ENCODE measurements around the gene CPD.
"Not testable (repeated sequence)": the region's sequence is repeated elsewhere in the genome, so short reads cannot be mapped to it uniquely, and the experiment has no call there.

CPD gene

DNA sequence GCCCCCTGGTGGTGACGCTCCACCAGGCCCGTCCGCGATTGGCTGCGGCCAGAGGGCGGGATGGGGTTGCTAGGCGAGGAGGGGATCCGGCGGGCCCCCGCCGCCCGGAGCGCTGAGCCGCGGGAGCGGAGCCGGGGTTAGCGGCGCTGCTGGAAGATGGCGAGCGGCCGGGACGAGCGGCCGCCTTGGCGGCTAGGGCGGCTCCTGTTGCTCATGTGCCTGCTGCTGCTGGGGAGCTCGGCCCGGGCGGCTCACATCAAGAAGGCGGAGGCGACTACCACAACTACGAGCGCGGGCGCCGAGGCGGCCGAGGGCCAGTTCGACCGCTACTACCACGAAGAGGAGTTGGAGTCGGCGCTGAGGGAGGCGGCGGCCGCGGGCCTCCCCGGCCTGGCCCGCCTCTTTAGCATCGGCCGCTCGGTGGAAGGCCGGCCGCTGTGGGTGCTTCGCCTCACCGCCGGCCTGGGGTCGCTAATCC is at the start of gene CPD:
Gene CPD, plus strand, starts transcription at position 103 of the 478 bp plus-strand sequence. Its CDS starts 54 bp downstream, at position 157.
- peak; percentile 96 for DNase-seq

DNA sequence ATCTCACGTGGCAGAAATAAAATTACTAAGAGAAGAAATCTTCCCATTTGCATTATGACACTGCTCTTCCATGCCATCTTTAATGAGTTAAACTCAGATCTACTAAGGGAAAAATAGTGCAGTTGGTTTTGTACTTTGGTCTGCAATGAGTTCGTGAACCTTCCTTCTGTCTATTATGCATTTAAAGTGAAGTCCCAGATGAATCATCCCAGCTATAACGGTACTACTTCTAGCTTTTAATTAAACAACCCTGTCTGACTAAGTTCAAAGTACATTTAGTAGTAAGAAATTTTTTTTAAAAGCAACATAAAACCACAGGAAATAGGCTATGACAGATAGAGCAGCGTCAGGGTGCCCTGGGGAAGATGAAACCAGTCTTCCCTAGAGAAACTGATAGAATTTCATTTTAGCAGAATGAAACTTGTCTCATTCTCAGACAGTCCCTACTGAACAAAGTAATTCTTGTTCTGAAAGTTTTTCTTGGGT is 46.6 kb upstream of the CPD start:
- peak; percentile 75 for DNase-seq

DNA sequence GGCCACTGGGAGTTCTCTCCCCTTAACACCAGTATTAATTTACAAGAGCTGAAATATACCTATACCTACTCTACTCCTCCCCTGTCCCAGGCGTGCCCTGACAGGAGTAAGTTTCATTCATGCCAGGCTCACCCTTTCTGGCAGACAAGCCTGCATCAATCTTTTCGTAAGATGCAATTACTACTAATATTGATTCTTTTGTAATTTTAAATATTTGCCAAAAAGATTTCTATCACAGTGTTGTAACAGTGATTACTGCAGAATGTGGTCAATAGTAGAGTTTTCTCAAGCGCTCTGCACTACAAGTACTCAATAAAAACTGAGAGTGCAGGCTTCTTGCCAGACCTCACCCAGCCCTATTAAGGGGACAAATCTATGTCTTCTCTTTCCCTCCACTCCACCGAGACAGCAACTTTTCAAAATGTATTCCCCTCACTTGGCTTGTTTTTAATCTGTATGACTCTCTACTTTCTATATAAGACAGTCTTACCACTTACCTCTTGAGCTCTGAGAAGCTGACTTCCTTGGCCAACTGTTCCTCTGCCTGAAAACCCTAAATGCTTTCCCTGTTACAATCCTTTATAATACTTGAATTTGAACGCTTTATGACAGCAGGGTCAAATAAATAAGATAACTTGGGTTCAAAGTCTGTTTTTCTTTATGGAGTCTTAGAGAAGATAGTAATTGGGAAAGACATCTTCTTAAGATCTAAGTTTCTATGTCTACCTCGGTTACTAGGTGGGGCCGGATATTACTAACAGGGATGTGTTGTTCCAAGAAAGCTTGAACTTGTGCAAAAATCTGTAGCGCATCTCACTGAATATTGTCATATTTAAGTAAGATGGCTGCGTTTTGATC is 45.0 kb upstream of the CPD start, which contains the start of gene TMIGD1:
Gene TMIGD1, minus strand, starts transcription at position 555 of the 858 bp plus-strand sequence. CDS start 1,924 bp downstream, outside the sequence.
- DNase-seq, result no peak

DNA sequence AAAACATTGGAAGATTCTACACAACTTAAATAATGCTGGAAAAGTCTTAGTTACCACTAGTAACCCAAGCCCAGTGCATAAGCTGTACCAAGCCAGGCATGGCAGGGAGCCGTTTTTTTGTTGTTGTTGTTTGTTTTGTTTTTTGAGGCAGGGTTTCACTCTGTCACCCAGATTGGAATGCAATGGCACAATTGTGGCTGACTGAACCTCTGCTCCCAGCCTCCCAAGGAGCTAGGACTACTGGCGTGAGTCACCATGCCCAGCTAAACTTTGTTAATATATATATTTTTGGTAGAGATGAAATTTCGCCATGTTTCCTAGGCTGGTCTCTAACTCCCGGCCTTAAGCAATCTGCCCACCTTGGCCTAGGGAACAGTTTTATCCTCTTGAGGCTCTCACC is 44.3 kb upstream of the CPD start:
- no peak for DNase-seq

DNA sequence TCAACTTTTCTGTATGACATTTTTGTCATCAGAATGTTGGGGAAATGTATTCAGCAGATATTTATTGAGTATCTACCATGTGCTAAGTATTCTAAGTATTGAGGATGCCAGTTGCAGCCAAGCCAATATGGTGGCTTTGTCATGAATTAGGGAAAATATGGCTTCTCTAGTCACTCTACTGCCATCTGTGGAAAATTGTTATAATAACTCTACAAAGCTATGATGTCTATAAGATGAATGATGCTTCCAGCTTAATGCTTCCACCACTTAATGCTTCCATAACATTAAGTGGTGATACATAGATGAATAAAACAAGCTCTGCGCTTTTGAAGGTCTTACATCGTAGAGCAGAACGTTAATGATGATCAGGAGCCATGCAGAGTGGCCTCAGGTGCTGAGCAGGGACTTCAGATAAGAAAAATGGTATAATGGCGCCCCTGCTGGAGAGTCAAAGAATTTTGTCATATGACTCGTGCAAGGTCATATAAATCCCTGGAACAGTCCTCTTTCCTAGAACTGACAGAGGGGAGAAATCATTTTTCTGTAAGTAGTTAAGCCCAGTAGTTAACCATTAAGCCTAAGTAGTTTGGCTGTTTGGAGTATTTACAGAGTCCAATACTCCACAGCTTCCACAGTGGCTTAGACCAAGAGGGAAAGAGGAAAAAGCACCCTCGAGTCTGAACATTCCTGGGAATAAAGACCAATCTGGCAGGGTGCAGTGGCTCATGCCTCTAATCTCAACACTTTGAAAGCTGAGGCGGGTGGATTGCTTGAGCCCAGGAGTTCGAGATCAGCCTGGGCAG is 42.2 kb upstream of the CPD start:
- DNase-seq, result peak; percentile 80

DNA sequence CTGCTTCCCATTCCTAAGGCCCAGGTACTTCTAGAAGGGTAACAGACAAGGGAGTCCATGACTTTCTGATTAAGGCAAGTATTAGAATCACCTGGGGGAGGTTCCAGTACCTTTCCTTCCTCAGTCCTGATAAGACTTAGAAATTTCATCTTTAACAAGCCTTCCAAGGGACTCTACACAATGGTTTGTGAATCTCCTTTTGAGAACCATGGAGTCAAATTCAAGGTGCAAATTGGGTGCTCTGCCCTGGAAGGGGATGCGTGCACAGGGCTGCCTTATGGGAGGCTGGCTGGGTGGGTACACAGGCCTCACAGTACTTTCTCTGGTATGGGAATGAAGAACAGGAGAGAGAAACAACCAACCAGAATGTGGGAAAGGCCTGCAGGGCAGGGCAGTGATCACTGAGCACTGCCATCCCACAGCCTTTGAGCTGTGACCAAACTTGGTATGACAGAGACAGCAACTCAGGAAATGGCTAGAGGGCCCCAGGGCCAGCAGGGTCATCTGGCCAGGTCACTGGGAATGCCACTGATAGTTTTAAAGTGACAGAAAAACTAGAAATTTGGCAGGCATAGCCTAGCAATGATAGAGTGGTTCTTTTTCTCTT is 41.2 kb upstream of the CPD start:
- DNase-seq, result no peak

DNA sequence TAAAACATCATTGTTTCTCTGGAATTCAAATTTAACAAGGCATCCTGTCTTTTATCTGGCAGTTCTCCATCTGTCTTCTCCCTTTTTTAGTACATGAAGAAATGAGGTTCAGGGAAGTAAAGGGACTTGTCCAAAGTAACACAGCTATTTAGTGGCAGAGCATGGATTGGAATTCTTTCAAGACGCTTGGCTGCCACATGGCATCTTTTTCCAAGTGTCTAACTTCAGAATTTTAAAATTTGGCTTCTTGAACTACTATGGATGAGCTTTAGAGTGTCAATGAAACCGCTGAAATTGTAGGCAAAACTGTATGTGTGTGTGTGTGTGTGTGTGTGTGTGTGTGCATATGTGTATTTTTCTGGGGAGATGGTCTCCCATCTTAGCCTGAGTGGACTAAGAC is 39.6 kb upstream of the CPD start:
- no peak for DNase-seq

DNA sequence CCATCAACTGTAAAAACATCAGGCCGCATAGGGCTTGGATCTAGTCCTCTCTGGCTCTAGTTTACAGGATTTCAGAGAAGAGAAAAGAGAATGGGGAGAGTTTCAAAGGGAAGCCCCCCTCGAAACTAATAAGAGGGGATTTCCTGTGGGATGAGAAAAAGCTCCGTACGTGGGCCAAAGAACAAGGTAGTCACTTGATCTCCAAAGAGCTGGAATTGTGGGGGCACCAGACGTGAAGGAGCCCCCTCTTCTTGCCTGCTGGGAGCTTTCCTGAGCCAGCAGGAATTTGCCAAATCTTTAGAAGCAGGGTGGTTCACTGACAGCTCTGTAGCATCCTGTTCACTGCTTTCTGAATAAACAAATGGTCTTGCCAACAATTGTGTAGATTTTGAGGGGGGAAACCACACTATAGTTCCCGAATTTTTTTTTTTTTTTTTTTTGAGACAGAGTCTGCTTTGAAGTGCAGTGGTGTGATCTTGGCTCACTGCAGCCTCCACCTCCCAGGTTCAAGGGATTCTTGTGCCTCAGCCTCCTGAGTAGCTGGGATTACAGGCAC is 37.8 kb upstream of the CPD start:
- no peak for DNase-seq

DNA sequence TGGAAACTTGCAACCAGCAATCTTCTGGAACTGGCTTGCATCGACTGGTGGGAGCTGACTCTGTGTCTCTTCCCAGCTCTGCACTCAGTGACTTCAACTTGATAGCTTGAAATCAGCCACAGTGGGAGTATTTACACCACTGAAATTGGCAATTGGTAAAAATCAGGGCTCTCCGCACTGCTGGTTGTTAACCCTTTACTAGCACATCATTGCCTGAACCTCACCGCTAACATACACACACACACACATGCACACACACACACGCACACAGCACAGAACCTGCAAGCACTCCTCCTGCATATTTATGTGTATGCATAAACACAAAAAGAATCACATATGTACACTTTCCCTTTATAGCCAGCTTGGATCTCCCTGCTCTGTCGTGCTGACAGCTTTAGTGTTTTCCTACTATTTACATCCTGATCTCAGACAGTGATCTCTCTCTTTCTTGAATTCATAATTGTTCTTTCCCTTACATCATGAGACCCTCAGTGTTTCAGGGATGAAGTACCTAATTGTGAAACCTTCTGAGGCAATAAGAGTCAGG is 37.0 kb upstream of the CPD start:
- DNase-seq, result no peak

DNA sequence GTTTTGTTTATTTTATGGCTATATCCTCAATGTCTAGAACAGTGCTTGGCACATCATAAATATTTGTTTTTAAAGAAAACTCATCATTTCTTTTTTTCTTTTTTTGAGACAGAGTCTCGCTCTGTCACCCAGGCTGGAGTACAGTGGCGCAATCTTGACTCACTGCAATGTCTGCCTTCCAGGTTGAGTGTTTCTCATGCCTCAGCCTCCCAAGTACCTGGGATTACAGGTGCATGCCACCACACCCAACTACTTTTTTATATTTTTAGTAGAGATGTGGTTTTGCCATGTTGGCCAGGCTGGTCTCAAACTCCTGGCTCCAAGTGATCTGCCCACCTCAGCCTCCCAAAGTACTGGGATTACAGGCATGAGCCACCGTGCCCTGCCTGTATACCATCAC is 35.5 kb upstream of the CPD start:
- not testable (repeated sequence) for DNase-seq

DNA sequence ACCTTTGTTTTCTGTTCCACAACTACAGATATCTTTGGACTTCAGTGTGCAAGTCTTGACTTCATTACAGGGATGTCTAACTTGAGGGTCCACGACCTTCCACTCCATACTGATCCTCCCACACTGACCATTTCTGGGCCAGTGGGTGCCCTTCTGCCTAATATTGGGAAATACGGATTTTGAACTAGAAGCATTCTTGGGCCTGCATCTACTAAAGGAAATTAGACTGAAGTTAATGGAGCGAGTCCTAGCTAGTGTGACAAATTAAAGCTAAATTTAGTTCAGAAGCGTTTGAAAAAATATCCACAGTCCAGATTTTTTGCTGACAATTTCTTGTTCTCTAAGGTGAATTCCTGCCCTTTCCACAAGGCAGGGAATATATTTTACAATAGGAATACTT is 34.9 kb upstream of the CPD start:
- no peak for DNase-seq

DNA sequence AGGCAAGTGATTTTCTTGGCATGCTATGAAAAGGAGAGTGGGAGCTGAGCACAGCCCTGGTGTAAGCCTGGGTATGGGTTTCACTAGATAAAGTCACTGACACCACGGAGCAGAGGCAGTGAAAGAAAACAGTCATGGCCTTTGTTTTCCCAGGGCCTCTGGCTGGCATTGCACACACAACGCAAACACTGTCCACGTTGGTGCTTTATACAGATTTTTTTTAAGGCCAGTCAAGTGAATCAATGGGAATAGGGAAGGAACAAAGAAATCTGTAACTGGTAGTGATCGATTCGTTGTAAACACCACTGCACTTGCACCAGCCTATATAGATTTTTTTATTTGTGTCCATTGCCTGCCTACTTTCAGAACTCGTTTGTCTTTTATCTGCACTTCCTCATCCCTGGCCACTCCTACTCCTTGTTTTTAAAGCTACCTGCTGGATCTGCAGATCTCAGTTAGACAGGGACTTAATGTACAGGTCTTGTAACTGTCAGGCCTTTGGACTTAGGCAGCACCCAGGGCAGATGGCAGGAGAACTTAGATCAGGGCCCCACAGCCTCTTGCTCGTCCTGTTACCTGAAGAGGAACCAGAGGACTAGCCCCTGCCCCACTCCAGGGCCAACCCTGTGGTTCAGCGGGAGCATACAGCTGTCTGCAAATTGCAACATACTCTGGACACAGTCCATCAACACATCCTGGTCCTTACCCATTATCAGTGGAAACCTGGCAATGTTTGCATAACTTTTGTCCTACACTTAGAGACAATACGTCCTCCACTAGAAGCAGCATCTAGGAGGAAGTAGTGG is 34.2 kb upstream of the CPD start:
- DNase-seq, result no peak

DNA sequence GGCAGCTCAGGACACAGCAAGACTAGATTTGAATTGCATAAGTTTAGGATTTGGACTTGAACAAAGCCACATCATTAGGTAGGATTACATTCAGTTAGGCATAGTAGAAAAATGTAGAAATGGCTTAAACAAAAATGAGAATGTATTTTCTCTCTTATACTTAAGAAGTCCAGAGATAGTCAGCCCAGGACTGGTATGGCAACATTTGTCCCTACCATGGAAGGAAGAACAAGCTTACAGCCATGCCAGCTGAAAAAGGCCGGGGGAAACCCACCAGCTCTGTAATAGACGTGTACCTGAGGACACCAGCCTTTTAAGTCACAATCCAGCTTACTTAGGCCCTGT is 33.7 kb upstream of the CPD start:
- no peak for DNase-seq

DNA sequence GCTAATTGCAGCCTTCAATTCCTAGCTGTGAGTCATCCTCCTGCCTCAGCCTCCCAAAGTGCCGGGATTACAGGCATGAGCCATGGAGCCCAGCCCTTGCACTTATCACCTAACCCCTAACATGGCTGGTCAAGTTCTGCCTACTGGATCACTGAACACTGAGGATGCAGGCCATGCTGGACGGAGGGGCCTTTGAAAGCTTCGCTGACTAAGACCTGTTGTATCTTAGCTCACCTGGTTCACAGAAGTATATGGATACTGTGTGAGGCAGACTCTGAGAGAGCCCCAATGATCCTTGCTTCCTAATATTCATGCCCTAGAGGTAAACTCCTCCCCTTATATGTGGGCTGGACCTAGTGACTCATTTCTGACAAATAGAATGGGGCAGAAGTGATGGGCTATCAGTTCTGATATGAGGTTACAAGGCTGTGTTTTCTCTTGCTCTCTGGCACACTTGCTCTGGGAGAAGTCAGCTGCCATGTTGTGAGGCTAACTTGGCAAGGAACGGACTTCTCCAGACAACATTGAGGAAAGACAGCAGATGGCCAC is 33.1 kb upstream of the CPD start:
- DNase-seq, result no peak

DNA sequence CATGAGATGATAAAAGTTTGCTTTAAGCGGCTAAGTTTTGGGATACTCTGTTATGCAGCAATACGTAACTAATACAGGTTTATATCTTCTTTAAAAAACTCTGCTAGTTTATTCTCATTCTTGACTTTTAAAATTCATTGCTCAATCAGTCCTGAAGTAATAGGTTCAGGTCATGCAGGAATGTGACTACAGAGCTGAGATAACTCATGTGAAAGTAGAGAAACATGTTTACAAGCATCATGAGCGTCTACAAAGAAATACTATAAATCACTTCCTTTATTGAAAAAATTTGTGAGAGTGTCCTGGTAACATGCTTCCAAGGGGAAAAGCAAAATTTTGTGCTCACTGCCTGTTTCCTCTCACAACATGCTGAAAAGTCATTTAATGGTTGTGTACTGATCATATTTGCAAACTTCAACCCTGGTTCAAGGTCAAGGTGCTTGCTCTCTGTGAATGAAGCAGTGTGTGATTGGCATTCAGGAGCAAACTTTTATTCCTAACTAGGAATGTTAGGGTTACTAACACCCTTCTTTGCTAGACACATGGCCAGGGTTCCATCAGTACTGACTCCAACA is 32.4 kb upstream of the CPD start:
- DNase-seq, result no peak

DNA sequence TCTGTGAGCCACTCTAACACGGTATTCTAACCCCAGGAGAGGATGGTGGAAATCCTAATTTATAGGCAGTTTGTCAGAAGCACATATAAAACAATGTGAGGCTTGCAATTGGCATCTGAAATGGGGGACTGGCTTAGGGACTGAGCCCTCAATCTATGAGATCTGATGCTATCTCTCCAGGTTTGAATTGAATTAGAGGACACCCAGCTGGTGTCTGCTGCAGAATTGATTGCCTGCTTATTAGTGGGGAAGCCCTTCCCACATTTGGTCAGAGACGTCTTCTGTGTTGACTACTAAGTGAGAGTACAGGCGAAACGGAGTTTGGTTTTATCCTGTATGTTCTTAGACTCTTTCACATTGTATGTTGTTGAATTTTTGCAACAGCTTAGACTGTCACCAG is 31.2 kb upstream of the CPD start:
- DNase-seq, result no peak

DNA sequence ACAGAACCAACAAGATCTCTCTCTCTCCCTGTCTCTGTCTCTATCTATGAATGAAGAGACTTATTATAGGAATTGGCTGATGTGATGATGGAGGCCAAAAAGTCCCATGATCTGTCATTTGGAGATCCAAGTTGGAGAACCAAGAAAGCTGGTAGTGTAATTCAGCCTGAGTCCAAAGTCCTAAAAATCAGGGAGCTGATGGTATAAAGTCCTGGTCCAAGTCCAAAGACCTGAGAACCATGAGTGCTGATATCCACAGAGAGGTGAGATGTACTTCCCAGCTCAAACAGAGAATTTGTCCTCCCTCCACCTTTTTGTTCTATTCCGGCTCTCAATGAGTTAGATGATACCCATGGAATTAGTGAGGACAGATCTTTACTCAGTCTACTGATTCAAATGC is 29.5 kb upstream of the CPD start:
- DNase-seq, result no peak

DNA sequence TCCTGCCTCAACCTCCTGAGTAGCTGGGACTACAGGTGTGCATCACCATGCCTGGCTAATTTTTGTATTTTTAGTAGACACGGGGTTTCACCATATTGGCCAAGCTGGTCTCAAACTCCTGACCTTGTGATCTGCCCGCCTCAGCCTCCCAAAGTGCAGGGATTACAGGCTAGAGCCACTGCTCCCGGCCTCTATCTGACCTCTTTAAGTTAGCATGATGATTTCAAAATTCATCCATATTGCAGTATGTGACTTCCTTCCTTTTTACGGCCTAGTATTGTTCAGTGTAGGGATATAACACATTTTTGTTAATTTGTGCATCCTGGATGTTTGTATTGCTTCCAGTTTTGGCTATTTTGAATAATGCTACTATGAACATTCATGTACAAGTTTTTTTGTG is 27.5 kb upstream of the CPD start:
- DNase-seq, result not testable (repeated sequence)

DNA sequence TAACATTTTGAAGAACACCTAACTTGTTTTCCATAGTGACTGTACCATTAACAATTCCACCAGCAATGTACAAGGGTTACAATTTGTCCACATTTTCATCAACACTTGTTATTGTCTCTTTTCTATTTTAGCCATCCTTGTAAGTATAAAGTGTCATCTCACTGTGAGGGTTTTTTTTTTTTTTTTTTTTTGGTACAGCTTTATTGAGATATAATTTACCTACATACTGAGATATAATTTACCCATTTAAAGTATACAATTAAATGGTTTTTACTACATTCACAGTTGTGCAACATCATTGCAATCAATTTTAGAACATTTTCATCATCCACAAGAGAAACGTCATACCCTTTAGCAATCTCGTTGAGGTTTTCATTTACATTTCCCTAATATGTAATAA is 27.0 kb upstream of the CPD start:
- DNase-seq, result no peak

DNA sequence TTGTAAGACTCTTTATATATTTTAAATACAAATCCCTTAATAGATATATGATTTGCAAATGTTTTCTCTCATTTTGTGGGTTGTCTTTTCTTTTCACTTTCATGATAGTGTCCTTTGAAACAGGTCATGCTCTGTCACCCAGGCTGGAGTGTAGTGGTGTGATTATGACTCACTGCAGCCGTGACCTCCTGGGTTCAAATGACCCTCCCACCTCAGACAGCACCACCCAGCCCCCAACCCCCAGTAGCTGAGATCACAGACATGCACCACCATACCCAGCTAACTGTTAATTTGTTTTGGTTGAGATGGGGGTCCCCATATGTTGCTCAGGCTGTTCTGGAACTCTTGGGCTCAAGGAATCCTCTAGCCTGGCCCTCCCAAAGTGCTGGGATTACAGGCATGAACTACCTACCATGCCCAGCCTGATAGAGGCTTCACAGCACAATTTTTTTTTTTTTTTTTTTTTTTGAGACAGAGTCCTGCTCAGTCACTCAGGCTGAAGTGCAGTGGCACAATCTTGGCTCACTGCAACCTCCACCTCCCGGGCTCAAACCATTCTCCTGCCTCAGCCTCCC is 26.4 kb upstream of the CPD start:
- no peak for DNase-seq

DNA sequence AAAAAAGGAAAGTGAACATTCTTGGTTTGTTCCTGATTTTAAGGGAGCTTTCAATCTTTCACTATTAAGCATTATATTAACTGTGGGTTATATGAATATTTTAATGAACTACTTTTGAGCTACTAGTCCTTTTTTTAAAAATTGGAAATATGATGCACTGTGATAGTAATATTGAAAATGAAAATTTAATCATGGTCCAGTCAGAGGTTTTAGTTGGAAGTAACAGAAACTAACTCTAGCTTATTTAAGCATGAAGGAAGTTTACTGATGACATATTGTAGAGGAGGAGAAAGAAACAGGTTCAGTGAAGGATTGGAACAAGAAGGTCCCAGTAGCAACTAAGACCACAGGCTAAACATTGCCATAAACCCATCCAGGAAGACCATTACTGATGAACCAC is 24.0 kb upstream of the CPD start:
- DNase-seq, result no peak
